A673 (cell line): ENCODE data around the gene ROM1.

Experiments
- EZH2 ChIP-seq: fragments of 200-600 bp; sonication (generic); IDR thresholded peaks from 2 replicates; pipeline ENCODE4 v1.6.1; 2017; ENCODE audit warnings: borderline replicate concordance, low read depth, mild to moderate bottlenecking, mixed read lengths, antibody characterized with exemption, low read length; ENCODE audit not compliant: poor library complexity, severe bottlenecking
- TF ChIP-seq, protein P1 (sequence below): fragments of 300-800, 200-600 bp; sonication (generic); conservative IDR thresholded peaks from 2 replicates; pipeline ENCODE4 v1.5.1; 2017; ENCODE audit warnings: low read depth, mild to moderate bottlenecking, antibody characterized with exemption, low read length, moderate library complexity, mixed read lengths

DNA sequence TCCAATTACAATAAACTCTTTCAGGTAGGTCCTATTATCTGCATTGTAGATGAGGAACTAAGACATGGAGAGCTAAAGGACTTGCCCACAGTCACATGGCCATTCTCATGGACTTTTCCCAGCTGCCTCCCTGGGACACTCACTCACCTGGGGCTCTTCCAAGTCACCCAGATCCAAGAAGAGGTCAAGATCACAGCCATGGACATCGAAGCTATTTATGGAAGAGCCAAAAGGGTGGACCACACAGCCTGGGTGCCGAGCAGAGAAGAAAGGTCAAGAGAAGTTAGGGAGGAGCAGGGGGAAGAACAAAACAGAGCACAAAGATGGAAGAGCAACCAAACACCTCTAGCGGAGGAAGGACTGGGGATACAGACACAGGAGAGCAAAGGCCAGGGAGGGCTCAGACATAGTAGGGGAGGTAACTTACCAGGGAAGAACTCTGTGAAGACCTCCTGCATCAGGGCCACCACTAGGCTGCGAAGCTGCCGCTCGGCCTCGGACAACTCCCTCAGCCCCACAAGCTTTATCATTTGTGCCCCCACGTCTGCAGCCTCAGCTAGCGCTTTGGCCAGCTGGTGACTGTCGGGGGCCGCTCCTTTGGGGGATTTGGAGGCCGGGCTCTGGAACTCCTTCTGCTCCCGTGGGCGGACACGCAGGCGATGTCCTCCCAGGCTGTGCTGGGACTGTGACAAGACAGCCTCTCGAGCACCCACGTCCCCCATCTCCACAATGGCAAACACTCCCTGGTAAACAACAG, 31.9 kb upstream of the ROM1 start:
- TF ChIP-seq, protein P1, sequence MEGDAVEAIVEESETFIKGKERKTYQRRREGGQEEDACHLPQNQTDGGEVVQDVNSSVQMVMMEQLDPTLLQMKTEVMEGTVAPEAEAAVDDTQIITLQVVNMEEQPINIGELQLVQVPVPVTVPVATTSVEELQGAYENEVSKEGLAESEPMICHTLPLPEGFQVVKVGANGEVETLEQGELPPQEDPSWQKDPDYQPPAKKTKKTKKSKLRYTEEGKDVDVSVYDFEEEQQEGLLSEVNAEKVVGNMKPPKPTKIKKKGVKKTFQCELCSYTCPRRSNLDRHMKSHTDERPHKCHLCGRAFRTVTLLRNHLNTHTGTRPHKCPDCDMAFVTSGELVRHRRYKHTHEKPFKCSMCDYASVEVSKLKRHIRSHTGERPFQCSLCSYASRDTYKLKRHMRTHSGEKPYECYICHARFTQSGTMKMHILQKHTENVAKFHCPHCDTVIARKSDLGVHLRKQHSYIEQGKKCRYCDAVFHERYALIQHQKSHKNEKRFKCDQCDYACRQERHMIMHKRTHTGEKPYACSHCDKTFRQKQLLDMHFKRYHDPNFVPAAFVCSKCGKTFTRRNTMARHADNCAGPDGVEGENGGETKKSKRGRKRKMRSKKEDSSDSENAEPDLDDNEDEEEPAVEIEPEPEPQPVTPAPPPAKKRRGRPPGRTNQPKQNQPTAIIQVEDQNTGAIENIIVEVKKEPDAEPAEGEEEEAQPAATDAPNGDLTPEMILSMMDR = no peak
- TF ChIP-seq EZH2 = no peak
